Measurements from ENCODE around the gene PCNT.

DNA sequence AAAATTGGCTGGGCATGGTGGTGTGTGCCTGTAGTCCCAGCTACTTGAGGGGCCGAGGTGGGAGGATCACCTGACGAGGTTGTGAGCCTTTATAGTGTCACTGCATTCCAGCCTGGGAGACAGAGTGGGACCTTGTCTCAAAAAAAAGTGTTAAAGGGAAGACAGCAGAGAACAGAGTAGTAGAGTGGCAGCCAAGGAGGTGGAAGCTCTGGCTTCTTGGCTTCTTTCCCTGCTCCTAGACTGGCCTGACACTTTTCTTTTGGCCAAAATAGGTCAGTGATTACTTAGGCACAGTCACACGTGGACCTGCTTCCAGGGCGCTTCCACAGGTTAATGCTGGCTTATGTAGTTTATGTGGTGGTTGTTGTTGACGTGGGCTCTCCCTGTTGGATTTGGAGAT lies 138.0 kb downstream of the PCNT start:
- no peak for TF ChIP-seq EZH2 (IDR thresholded peaks at IDR 0.05; ENCODE audit: borderline replicate concordance, control insufficient read depth, low read depth, low read length)
- TF ChIP-seq RBBP5 (conservative IDR thresholded peaks at IDR 0.05), result no peak
